ENCODE measurements around the gene SEC14L3.

- TF ChIP-seq CTCF (IDR thresholded peaks at IDR 0.05; ENCODE audit: insufficient read depth, low read length) = no peak
- no peak for TF ChIP-seq POLR2AphosphoS5 (IDR thresholded peaks at IDR 0.05; ENCODE audit: low read depth)
- no peak for TF ChIP-seq REST (IDR thresholded peaks at IDR 0.05; ENCODE audit: insufficient replicate concordance, low read depth)
- no peak for TF ChIP-seq GABPA (IDR thresholded peaks at IDR 0.05; ENCODE audit: low read depth)
- TF ChIP-seq SPI1 (IDR thresholded peaks at IDR 0.05; ENCODE audit: borderline replicate concordance, low read depth) = no peak
These were observed 43.9 kb downstream of the SEC14L3 start for GRCh38 chr22:30427871-30428270.

All from HL-60 (cell line).